HG02885 (cell line): Measurements from ENCODE around the gene DOCK1.

Experiments
- ATAC-seq: cut with Tn5 transposase; IDR thresholded peaks from one replicate; pipeline ENCODE4 v1.9.1; 2021; ENCODE audit warnings: mild to moderate bottlenecking; ENCODE audit not compliant: unreplicated experiment, poor library complexity

Gene DOCK1

DNA sequence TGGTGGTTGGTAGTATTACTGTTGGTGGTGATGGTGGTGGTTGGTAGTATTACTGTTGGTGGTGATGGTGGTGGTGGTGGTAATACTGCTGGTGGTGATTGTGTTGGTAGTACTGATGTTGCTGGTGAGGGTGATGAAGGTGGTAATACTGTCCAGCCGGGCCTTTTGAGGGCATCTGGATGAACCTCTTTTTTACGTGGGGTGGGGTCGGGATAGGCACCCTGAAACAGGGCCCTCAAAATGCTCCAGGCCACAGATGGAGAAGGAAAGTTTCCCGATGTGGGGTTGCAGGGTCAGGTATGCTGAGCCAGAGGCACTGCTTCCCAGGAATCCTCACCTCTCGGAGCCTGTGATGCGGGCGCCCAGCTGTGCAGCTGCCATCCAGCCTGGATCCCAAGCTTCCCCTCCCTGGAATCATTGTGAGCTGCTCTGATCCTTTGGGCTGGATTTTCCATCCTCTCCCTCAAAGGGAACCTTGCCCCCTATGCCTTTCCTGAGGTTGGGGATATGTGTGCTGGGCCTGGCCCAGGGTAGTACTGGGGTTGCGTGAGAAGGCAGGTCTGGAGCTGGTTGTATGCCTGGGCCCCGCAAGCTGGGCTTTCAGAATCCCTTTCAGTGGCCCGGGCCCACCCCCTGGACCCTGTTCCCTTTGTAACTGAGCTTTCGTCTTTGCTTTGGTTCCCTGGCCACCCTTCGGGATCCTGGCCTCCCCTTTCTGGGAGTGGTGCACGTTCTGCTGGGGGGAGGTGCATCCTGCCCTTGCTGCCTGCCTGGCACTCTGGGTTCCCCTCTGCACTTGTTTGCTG lies 43.3 kb downstream of the DOCK1 start:
- ATAC-seq: no peak

- ATAC-seq: no peak
Measured at GRCh38 chr10:126949161-126949503, 43.9 kb downstream of the DOCK1 start.

DNA sequence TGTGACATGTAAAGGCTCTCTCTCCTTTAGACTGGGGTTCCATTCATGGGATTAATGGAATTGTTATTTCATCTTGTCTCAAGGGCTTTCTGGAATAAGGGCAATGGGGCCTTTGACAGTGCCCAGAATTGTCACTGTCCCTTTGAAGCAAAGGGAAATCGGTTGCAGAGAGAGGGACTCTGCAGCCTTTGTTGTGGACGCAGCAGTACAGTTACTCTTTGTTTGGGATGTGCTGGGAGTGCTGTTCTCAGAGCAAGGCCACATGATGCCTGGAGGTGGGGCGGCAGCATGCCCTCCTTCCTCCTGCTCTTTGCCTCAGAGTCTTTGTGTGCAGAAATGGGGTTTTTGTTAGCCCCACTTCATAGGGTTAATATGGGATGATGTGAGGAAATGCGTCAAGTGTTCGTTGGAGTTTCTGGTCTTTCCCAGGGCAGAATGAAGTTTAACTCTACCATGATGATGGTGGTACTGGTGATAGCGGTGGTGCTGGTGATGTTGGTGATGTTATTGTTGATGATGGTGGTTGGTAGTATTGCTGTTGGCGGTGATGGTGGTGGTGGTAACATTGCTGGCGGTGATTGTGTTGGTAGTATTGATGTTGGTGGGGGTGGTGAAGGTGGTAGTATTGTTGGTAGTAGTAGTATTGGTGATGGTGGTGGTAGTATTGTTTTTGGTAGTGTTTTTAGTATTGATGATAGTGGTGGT lies 45.3 kb downstream of the DOCK1 start:
- no peak for ATAC-seq

DNA sequence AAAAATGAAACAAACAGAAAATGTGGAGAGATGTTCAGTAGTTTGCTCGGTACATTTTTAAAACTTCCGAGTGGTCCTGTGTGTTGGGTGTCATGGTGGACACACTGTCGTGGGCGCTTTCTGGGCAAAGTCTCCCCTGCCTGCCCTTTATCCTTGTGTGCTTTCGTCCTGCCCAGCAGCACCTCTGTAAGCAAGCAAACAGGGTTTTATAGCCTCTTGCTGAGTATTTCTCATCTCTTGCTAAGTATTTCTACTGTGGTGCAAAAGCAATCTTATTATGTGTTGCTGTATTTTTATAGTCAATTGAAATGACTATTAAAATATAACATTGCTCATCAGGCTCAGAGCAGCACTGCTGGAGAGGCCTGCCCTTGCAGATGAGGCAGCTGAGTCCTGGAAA lies 48.7 kb downstream of the DOCK1 start:
- ATAC-seq: no peak

- no peak for ATAC-seq
Measured at GRCh38 chr10:126955396-126955795, 50.2 kb downstream of the DOCK1 start.

DNA sequence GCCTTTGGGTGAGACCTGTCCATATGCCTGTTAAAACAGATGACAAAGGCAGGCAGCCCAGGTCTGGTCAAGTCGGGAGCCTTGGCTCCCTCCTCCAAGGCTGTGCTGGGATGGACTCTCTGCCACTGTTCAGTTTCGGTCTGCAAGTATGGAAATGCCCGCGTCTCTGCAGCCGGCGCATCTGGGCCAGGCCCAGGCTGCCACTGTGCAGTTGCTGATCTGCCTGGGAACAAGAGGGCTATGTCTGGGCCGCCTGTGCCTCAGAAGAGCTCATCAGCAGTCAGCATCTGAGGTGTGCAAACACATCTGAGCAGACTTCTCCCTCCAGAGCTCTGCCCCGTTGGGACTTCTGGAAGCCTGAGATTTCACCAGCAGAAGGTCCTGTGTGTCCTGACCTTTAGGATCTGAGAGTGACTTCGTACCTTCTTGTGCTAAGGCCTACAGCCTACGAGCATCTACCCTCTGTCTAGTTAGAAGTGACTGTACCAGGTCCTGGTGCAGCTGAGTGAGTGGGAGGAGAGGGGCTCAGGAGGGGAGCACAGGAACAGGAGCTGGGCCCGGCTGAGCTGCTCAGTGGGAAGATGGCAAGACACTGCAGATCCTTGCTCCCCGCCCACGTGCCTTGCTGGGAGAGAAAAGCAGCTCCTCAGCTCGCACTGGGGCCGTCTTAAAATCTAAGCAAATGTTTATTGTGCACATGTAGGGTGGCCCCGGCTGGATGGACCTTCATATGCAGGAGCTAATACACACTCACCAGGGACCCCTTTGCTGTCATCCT lies 50.9 kb downstream of the DOCK1 start:
- no peak for ATAC-seq

DNA sequence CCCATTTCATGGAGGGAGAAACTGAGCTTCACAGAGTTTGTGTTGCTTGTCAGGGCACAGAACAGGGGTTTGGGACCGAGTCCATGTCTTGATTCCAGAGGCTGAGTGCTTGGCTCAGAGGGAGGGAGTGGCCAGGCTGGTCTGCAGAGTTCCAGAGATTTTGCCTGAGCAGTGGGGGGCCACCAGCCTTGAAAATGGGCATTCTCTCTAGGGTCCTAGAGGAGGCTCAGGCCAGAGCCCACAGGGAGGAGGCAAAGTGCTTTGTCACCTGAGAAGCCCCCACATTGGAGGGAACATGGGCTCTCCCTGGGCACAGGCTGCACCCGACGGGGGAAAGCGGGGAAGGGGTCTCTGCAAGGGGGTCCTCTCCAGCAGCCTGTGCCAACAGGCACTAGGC lies 51.5 kb downstream of the DOCK1 start:
- no peak for ATAC-seq

DNA sequence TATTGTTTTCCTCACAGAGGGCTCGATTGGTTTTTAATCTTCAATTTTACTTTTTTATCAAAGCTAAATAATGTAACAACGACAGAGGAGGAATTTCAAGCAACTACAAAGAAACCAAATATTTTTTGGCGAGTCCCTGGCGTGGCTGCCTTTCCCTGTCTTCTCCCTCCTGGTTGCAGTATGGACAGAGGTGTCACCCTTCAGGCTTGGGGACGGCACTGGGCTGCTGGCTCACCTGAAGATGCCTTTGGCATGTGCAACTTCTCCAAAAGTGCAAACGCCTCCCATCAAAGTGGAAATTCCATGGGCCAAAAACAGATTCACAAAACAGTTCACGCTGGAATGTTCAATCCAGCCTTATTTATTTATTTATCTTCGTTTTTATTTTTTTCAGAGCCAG lies 51.9 kb downstream of the DOCK1 start:
- ATAC-seq: no peak

- ATAC-seq: no peak
Measured at GRCh38 chr10:126959431-126959830, 54.2 kb downstream of the DOCK1 start.

GRCh38 chr10:126959906-126960685 lies 54.9 kb downstream of the DOCK1 start:
- ATAC-seq: no peak

DNA sequence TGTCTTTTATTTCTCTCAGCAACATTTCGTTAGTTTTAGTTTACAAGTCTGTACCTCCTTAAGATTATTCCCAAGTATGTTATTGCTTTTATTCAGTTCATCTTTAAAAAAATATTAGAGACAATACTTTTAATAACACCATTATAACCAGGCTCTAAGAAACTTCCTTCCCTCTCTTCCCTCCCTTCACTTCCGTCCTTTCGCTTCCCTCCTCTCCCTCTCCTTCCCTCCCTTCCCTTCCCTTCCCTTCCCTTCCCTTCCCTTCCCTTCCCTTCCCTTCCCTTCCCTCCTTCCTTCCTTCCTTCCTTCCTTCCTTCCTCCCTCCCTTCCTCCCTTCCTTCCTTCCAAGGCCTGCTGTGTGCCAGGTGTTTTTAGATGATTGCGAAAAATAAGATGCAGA lies 58.1 kb downstream of the DOCK1 start:
- ATAC-seq: no peak

DNA sequence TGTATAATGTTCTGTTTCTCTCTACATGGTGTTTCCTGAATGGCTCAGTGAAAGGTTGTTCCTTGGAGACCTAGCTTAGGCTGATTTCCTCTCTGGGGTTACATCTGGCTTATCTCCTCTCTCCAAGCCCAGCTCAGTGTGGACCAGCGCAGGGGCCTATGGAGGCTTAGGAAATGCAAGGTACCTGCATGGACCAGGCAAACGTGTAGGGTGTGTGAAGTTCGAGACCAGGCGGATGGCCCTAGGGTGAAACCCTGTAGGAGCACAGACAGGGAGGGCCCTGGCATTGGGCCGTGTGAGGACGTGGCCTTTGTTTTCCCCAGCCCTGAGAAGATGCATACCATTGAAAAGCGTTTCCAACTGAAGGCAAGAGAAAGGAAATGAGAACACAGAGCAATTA lies 59.0 kb downstream of the DOCK1 start:
- ATAC-seq: no peak

DNA sequence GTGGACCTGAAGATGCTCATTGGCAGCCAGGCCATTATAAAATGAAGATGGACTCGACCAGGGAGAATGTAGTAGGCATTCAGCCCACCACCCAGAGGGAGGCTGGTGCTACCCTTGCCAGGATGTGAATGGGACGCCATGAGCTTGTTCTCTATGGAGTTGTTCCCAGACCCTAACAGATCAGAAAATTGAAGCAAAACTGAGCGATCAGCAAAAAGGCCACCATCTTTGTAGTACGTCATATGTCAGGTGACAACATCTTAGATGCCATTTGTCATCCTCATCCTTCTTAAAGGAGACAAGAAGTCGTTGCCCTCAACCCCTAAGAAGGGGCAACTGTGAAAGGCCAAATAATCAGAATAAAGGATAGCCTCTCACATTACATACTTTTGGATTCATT lies 61.7 kb downstream of the DOCK1 start:
- no peak for ATAC-seq

DNA sequence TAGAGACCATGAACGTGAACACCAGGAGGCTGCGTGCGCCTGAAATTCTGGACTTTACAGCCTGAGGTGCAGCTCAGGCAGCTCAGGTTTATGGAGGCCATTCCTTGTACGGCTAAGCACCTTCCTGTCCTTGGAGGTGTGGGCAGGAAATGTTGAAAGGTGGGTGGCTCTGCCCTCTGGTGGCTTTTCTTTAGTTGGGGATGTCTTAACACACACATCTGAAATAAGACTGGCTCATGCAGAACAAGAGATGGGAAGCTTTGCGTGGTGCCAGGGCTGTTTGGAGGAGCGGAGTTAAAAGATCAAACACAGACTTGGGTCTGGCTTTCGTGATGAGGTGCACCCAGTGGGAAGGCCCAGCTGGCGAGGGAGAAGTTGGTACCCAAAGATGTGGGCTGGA lies 64.1 kb downstream of the DOCK1 start:
- no peak for ATAC-seq

GRCh38 chr10:126972635-126973414 lies 67.6 kb downstream of the DOCK1 start:
- ATAC-seq: no peak

- ATAC-seq: no peak
Measured at GRCh38 chr10:126975221-126975620, 70.0 kb downstream of the DOCK1 start.

DNA sequence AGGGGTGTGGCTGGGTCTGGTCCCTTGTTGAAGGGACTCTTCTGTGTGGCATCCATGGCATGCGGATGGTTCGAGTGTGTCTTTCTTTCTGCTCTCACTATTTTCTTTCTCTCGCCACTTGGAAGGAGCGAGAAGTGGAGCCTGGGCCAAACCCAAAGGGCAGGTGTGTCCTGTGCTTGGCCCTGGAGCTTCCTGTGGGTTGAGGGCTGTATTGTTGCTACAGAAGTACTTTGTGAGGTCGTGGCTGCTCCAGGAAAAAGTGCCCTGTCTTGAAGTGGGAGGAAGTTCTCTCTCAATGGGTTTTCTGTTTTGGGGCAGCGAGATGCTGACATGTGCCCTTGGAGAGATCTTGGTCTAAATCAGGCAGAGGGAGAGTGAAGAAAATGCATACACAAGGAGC lies 72.0 kb downstream of the DOCK1 start:
- no peak for ATAC-seq

DNA sequence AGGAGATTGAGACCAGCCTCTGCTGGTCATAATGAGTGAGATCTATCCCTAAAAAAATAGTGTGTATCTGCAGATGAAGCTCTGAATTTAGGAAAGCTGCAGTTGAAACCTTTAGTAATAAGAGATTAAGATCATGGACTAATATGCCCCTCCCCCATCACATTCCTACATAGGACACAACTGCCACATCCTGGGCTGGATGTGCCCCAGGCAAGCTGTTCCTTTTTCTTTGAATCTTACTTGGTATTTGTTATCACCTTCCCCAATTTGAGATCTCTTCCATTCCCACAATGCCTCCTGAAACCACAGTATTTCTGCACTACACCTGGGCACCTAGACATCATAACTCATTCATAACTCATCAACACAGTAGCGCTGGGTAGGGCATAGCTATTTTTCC lies 74.1 kb downstream of the DOCK1 start:
- no peak for ATAC-seq

DNA sequence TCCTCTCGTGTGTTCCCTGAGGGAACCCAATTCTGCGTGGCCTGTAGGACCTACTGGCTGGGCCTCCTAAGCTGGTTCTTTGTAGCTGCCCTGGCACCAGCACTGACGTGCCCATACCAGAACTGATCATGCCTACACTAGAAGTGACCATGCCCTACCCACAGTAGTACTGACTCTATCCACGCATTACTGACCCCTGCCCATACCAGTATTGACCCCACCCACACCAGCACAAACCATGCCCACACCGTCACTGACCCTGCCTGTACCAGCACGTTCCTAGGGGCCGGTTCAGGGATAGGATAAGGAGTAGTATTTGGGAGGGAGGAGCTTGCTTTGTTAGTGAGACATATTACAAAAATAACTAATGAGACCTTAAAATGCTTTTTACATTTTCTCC lies 88.0 kb downstream of the DOCK1 start:
- ATAC-seq: no peak
